Effector memory CD8-positive, alpha-beta T cell (primary cell): Measurements from ENCODE around the gene FAM120AOS.

Experiments used
- ATAC-seq: fragments of 150-1000 bp; cut with Tn5 transposase; replicated peaks from 2 replicates; pipeline ENCODE4 v1.10.0; 2021; ENCODE audit warnings: mild to moderate bottlenecking, moderate library complexity
- DNase-seq, 3 experiments: peaks; one replicate each; pipeline ENCODE4 v3.0.0; 2021
- H3K27ac Mint-ChIP-seq, 2 donors: one replicate each; pipeline ENCODE4 v1.8.0; 2022; ENCODE audit warnings: mild to moderate bottlenecking in 2 of 2, mixed read lengths in 2 of 2, moderate library complexity in 2 of 2
- H3K27me3 Mint-ChIP-seq, 2 donors: one replicate each; pipeline ENCODE4 v1.8.0; 2022; ENCODE audit warnings: mixed read lengths in 2 of 2
- H3K36me3 Mint-ChIP-seq: one replicate; pipeline ENCODE4 v1.8.0; 2022; ENCODE audit warnings: mild to moderate bottlenecking, moderate library complexity, mixed read lengths; ENCODE audit not compliant: insufficient read depth
- H3K4me1 Mint-ChIP-seq, 2 donors: one replicate each; pipeline ENCODE4 v1.8.0; 2022; ENCODE audit warnings: low read depth in 2 of 2, mixed read lengths in 2 of 2
- H3K4me3 Mint-ChIP-seq, 2 donors: one replicate each; pipeline ENCODE4 v1.8.0; 2022; ENCODE audit warnings: mild to moderate bottlenecking in 2 of 2, mixed read lengths in 2 of 2, moderate library complexity in 2 of 2
- H3K9me3 Mint-ChIP-seq, 2 donors: one replicate each; pipeline ENCODE4 v1.8.0; 2022; ENCODE audit warnings: mixed read lengths in 2 of 2
- total RNA-seq, 9 experiments: gene quantifications; one replicate each; lab custom pipeline; 2026; lab: John Stamatoyannopoulos, UW

Gene FAM120AOS
- total RNA-seq = 41.7 to 95.1 (median 57.0) reads per million in 9 experiments

DNA sequence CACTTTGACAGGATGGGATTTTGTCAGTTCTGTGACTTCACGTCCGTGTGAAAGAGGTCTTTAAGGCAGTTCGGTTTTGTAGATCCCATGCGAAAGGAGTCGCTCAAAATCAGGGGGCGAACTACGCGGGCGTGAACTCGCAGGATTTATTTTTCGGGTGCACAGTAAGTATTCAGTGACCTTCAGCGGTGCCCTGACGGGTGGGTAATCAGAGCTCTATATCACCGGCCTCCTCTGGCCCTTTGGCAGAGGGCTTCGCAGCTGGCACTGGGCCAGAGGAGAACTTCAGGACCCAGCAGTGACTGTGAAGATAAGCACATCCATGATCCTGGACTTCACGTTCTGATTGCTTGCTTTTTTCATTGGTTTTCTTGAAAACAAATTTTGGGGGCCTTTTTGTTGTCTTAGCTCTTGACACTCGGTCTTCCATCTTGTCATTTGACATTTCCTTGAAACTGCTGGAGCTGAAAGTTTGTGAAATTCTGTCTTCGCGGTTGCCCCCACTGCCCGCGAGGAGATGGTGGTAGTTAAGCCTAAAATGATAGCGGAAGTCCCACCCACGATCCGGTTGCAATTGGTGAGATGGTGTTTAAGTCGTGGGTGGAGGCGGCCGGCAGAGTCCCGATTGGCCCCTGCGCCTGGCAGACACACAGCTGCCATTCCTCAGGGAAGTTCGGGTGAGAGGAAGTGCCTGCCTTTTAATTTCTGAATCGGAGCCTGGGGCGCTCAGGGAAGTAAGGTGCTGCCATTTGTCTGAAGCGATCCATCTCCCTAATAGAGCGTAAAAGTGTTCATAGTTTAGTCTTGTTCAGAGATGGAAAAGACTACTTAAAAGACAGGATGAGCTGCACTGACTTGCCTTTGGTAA is at the start of gene FAM120AOS:
TSS of gene FAM120AOS (minus strand) at position 535 of the 868 bp plus-strand sequence. CDS start 872 bp downstream, outside the sequence.
- Mint-ChIP-seq H3K27me3 (no peaks in the 10 kb centered on the region), H3K36me3 (peaks cover 36% of the 10 kb centered on the region), H3K4me3 (peak within 1 kb of the TSS; percentile 89 to 90), H3K4me1 (peaks cover 41 to 58% of the 10 kb centered on the region in 2 donors), H3K9me3 (no peaks in the 10 kb centered on the region), H3K27ac (peak within 1 kb of the TSS; percentile 91 to 95)
- peak; percentile 68 for ATAC-seq
- peak; percentile 70 to 72 (median 71) for DNase-seq

DNA sequence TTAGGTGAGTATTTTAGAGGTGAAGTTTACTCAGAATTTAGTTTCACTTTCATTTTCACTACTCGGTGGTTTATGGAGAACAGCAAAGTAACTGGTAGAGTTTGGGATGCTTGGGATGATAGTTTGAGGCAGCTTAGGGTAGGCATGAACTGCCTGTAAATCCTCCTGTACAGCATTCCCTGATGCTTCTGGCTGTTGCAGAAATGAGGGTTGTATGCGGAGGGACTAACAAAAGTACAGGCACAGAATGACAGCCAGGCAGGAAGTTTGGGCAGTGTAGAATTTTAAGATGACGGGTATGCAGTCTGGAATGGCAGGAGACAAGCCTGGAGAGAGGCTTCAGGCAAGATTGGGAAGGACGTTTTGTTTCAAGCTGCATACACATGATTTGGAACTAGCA is 48.0 kb upstream of the FAM120AOS start:
- H3K9me3 Mint-ChIP-seq = no peaks in the 10 kb centered on the region
- DNase-seq (peak in 1 of 3 experiments; percentile 8), ATAC-seq (peak; percentile 27)
- H3K27me3 Mint-ChIP-seq = no peaks in the 10 kb centered on the region
- peaks cover 37% of the 10 kb centered on the region for H3K36me3 Mint-ChIP-seq
- H3K4me3 Mint-ChIP-seq = peak overlapping the region; percentile 85 to 90
- peak overlapping the region; percentile 94 to 95 for H3K27ac Mint-ChIP-seq
- H3K4me1 Mint-ChIP-seq = peaks cover 36 to 50% of the 10 kb centered on the region in 2 donors

DNA sequence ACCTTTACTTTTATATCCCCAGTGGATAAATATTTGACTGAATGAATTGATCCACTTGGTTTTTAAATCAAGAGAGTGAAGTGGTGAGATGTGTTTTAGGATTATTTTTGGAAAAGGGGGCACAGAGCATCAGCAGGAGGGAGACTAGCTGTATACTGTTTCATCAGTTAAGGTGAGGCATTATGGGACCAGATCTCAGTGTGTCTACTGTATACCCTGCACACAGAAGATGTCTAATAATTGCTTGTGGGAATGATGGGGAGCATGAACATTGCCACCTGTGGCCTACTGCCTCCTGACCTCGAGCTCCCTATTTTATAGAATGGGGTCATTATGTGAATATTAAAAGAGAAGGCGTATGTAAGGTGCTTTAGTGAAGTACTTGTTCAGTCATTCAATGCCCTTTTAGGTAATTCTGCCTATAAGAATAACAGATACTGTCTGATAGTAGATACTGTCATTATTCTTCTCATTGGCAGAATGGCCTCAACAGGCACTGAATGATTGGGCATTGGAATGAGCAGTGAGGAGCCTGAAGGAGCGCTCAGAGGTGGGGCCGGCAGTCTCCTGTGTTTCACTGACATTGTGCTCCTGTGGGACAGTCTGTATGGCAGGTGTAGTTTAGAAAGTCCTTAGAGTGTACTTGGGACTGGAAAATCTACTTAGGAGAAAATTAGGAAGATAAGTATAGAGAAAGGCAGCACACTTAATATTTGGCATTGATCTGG is 47.4 kb upstream of the FAM120AOS start:
- Mint-ChIP-seq H3K36me3 (peaks cover 37% of the 10 kb centered on the region), H3K27ac (peak overlapping the region; percentile 94 to 95), H3K4me1 (peaks cover 33 to 52% of the 10 kb centered on the region in 2 donors)

DNA sequence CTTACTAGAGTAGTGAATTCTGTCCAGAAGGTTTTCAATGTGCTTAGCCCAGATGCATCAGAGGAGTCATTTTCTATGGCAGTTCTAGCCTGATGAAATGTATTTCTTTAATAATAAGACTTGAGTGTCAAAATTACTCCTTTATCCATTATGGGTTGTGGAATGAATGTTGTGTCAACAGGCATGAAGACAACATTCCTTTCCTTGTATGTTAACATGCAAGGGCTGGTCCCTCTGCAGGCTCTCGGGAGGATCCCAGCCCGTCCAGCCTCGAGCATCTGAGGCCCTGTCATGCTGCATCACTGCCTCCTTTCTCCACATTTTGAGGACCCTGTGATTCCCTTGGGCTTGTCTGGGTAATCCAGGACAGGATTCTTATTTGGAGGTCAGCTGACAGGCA is 42.9 kb upstream of the FAM120AOS start:
- no peaks in the 10 kb centered on the region for H3K9me3 Mint-ChIP-seq

More for the DNA sequence above, 47.4 kb upstream of the FAM120AOS start:
- Mint-ChIP-seq H3K4me3 (peak overlapping the region; percentile 85 to 90), H3K9me3 (no peaks in the 10 kb centered on the region), H3K27me3 (no peaks in the 10 kb centered on the region)
- ATAC-seq (peak; percentile 26), DNase-seq (no peak)

DNA sequence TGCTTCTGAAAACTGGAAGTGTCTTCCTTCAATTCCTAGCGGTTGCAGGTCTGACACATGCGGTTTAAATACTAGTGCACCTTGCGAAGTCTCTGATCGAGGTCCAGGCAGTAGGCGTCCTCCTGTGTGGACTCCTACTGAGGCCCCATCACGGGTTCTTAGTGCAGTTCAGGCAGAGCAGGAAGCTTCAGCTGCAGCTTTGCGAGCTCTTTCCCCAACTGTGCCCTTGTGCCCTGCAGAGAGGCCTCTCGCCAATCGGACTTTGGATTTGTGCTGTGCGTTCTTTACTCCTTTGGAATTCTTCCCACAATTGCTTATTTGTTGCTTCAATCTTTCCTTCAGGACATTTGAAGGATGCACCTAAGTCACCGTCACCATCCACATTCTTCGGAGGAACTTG is 40.6 kb upstream of the FAM120AOS start:
- peaks cover 20 to 30% of the 10 kb centered on the region in 2 donors for H3K4me1 Mint-ChIP-seq
- DNase-seq (no peak), ATAC-seq (no peak)
- H3K36me3 Mint-ChIP-seq = peaks cover 16% of the 10 kb centered on the region
- no peaks in the 10 kb centered on the region for H3K9me3 Mint-ChIP-seq
- no peaks in the 10 kb centered on the region for H3K27me3 Mint-ChIP-seq
- peak overlapping the region in 1 of 2 donors; percentile 76 for H3K27ac Mint-ChIP-seq
- no peak overlapping the region for H3K4me3 Mint-ChIP-seq

More for the DNA sequence above, 42.9 kb upstream of the FAM120AOS start:
- ATAC-seq (no peak), DNase-seq (no peak)
- Mint-ChIP-seq H3K4me3 (no peak overlapping the region), H3K27me3 (no peaks in the 10 kb centered on the region), H3K4me1 (peaks cover 31 to 43% of the 10 kb centered on the region in 2 donors), H3K36me3 (peaks cover 33% of the 10 kb centered on the region), H3K27ac (peak overlapping the region; percentile 0 to 78)

DNA sequence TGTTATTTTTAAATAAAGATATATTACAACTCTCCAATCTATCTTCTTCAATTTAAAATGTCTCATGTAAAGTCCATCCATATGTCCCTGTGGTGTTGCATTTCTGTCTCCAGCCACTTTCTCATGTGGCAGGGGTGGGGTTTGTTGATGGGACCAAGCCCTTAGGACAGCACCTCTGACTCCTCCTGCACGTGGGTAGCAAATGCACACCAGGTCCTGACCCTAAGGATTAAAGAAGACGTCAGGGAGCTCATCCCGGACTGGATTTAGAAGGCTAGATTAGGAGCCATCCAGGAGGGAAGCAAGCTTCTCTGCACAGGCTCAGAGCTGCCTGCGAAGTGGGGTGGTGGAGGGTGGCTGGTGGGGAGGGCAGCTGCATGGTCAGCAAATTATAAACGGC is 38.9 kb upstream of the FAM120AOS start:
- H3K9me3 Mint-ChIP-seq = no peaks in the 10 kb centered on the region
- H3K27me3 Mint-ChIP-seq = no peaks in the 10 kb centered on the region
- peaks cover 28 to 39% of the 10 kb centered on the region in 2 donors for H3K4me1 Mint-ChIP-seq
- peaks cover 16% of the 10 kb centered on the region for H3K36me3 Mint-ChIP-seq
- ATAC-seq = no peak
- no peak overlapping the region for H3K27ac Mint-ChIP-seq
- no peak for DNase-seq
- H3K4me3 Mint-ChIP-seq = no peak overlapping the region

DNA sequence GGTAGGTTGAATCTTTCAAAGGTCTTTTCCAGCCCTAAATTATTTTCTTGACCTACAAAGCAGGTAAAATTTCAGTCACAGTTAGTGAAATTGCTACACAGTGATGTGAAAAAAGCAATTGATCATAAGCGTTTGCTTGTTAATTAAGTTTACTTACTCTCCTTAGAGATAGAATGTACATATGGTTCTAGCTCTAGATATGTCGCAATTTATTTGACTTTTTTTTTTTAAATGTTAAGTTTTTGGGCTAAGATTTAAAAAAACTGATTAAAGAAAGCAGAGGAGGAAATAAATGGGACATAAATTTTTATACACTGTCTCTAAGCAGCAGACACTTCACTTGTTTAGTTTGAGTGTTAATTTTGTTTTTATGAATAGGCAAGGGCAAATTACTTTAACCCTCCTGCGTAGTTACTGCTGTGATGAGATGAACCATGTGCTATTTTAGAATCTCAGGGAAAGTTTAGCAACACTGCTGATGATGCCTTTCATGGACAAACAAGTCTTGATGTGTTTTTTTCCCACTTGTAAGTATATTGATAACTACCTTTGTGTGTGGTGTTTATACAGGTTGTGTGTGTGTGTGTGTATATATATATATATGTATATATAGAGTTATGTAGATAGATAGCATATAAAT is 38.3 kb upstream of the FAM120AOS start:
- H3K36me3 Mint-ChIP-seq = peaks cover 18% of the 10 kb centered on the region

DNA sequence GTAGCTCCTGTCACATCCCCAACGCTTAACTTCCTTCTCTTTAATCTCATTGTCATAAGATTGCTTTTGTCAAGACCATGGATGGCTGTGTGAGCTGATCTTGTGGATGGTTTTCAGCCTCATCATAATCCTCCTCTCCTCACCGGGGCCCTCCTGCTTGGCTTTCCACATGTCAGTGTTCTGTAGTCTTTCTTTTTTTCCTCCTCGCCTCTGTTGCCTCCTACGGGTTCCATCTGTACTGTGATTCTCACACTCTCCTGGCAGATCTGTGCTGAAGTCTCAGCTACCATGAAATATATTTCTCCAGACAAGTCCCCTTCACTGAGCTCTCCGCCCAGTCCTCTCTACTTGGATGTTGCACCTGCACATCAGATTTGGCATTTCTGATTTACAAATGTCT is 34.9 kb upstream of the FAM120AOS start:
- H3K27ac Mint-ChIP-seq = peak overlapping the region in 1 of 2 donors; percentile 7
- ATAC-seq (no peak), DNase-seq (no peak)
- no peak overlapping the region for H3K4me3 Mint-ChIP-seq
- peaks cover 23% of the 10 kb centered on the region for H3K36me3 Mint-ChIP-seq
- H3K27me3 Mint-ChIP-seq = no peaks in the 10 kb centered on the region
- no peaks in the 10 kb centered on the region for H3K9me3 Mint-ChIP-seq
- H3K4me1 Mint-ChIP-seq = peaks cover 22 to 42% of the 10 kb centered on the region in 2 donors

More for the DNA sequence above, 38.3 kb upstream of the FAM120AOS start:
- H3K27ac Mint-ChIP-seq = peak overlapping the region; percentile 18 to 73
- peaks cover 31 to 43% of the 10 kb centered on the region in 2 donors for H3K4me1 Mint-ChIP-seq
- DNase-seq = no peak
- no peak overlapping the region for H3K4me3 Mint-ChIP-seq
- no peaks in the 10 kb centered on the region for H3K9me3 Mint-ChIP-seq
- no peaks in the 10 kb centered on the region for H3K27me3 Mint-ChIP-seq
- no peak for ATAC-seq

DNA sequence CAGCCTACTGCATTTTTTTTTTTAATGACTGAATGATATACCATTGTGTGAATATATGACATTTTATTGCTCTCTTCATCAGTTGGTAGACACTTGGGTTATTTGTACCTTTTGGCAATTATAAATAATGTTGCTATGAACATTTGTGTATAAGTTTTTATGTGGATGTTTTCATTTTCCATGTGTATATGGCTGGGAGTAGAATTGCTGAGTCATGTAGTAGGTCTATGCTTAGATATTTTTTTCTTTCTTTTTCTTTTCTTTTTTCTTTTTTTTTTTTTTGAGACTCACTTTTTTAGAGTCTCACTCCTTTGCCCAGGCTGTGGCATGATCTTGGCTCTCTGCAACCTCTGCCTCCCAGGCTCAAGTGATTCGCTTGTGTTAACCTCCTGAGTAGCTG is 32.9 kb upstream of the FAM120AOS start:
- Mint-ChIP-seq H3K27ac (peak overlapping the region; percentile 44 to 72), H3K36me3 (peaks cover 23% of the 10 kb centered on the region), H3K4me3 (no peak overlapping the region), H3K4me1 (peaks cover 24 to 44% of the 10 kb centered on the region in 2 donors), H3K27me3 (no peaks in the 10 kb centered on the region), H3K9me3 (no peaks in the 10 kb centered on the region)
- DNase-seq (no peak), ATAC-seq (no peak)

DNA sequence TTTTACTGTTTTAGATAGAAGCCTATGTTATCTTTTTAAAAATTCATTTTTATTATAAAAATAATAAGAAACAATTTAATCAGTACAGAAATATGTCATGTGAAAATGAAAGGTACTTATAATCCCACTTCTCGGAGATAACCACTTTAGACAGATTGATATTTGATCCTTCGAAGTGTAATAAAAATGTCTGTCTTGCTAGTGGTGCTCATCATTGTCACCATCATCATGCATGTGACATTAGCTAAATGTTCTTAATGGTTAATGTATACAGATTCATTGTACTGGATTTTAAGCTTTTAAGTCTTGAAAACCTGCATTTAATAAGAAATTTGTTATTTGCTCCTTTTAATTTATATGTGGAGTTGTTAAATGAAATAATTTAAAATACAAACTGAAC is 30.1 kb upstream of the FAM120AOS start:
- no peaks in the 10 kb centered on the region for H3K27me3 Mint-ChIP-seq
- H3K9me3 Mint-ChIP-seq = no peaks in the 10 kb centered on the region
- peaks cover 36% of the 10 kb centered on the region for H3K36me3 Mint-ChIP-seq
- ATAC-seq (no peak), DNase-seq (no peak)
- peaks cover 24 to 48% of the 10 kb centered on the region in 2 donors for H3K4me1 Mint-ChIP-seq
- H3K4me3 Mint-ChIP-seq = no peak overlapping the region
- no peak overlapping the region for H3K27ac Mint-ChIP-seq

DNA sequence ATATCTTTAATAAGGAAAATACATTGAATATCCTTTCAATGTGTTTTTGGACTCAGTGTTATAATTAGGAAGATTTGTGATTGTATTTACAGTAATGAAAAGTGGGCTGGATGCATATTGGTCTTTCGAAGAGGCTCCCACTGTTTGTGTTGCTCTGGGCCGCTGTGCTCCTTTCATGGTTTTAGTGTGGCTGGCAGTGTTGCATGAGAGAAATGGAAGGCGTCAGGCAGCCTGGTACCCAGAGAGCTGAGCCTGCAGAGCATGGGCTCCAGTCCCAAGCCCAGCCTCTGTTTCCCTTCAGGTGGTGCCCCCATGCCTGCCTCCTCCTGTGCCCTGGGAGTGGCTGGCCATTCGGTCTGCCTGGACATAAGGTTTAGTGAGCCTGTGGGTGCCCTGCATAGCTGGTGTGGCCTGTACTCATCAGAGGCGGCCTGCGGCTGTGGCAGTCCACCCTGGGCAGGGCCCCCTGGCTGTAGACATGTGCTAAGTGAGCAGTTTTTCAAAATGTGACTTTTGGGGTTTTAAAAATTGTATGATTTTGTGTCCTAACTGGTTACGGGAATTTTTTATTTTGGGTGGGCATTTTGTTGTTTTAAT is 27.4 kb upstream of the FAM120AOS start:
- H3K36me3 Mint-ChIP-seq = peaks cover 22% of the 10 kb centered on the region
- ATAC-seq = no peak

DNA sequence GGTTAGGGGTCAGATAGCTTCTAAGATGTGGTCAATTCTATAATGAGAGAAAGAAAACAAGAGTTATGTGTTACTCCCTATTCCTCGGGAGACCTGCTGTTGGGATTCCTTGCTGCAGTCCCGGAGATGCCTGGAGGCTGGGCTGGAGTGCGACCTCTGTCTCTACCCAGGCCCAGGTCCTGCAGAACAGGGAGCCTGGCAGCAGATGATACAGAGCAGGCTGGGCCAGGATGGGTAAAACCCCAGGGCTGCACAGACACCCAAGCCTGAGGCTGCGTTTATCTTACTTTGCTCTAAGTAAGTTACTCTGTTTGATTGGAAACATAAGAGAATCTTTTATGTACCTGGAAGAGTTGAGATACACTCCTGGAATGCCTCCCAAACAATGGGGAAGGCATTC is 26.9 kb upstream of the FAM120AOS start:
- H3K27ac Mint-ChIP-seq = peak overlapping the region in 1 of 2 donors; percentile 49
- H3K4me3 Mint-ChIP-seq = no peak overlapping the region
- peaks cover 20 to 51% of the 10 kb centered on the region in 2 donors for H3K4me1 Mint-ChIP-seq
- ATAC-seq (no peak), DNase-seq (no peak)
- H3K27me3 Mint-ChIP-seq = no peaks in the 10 kb centered on the region
- H3K9me3 Mint-ChIP-seq = no peaks in the 10 kb centered on the region
- peaks cover 22% of the 10 kb centered on the region for H3K36me3 Mint-ChIP-seq

More for the DNA sequence above, 27.4 kb upstream of the FAM120AOS start:
- peaks cover 20 to 50% of the 10 kb centered on the region in 2 donors for H3K4me1 Mint-ChIP-seq
- H3K27me3 Mint-ChIP-seq = no peaks in the 10 kb centered on the region
- peak overlapping the region in 1 of 2 donors; percentile 49 for H3K27ac Mint-ChIP-seq
- no peak overlapping the region for H3K4me3 Mint-ChIP-seq
- DNase-seq = no peak
- H3K9me3 Mint-ChIP-seq = no peaks in the 10 kb centered on the region

DNA sequence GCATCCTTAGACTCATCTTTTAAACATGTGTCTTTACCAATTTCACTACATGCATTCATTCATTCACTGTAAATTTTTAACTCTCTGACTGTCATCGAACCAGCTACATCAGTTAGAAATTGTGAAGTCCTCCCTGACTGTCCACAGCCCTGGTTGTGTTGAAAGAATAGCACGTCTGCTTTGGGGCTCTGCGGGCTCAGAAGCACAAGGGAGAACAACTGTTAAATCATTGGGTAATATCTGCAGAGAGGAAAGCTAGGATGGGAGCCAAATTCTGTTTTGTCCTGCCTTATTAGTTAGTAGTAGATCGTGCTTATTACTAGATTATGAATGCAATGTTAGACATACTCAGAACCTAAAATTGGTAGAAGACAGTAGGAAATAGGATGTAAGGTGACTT is 26.3 kb upstream of the FAM120AOS start:
- Mint-ChIP-seq H3K27ac (no peak overlapping the region), H3K4me1 (peaks cover 20 to 48% of the 10 kb centered on the region in 2 donors), H3K4me3 (no peak overlapping the region), H3K36me3 (peaks cover 22% of the 10 kb centered on the region), H3K27me3 (no peaks in the 10 kb centered on the region), H3K9me3 (no peaks in the 10 kb centered on the region)
- DNase-seq = no peak
- no peak for ATAC-seq
